Epithelial cell of esophagus (primary cell): ENCODE results near the gene KIF23.
A peak's percentile ranks its signal among the peaks of the same experiment; 100 is the strongest.

Experiments
- DNase-seq: peaks from one replicate; pipeline ENCODE4 v3.0.0; 2010; ENCODE audit warnings: low read depth
- H3K4me3 ChIP-seq: 2 replicates; pipeline ENCODE4 v1.5.1; 2011; ENCODE audit warnings: mild to moderate bottlenecking, low read length, control low read depth
- CTCF ChIP-seq: IDR thresholded peaks from 2 replicates; pipeline ENCODE4 v1.5.1; 2011; ENCODE audit warnings: low read depth, mild to moderate bottlenecking, low read length, control low read depth, inconsistent platforms; ENCODE audit not compliant: insufficient read depth; ENCODE audit errors: missing control alignments

The KIF23 gene

GRCh38 chr15:69457304-69458280, 43.4 kb downstream of the KIF23 start:
- H3K4me3 ChIP-seq, result no peak overlapping the region
- no peak for TF ChIP-seq CTCF
- DNase-seq, result peak; percentile 16

- TF ChIP-seq CTCF, result no peak
- H3K4me3 ChIP-seq, result no peak overlapping the region
Measured at GRCh38 chr15:69459066-69459465, 44.9 kb downstream of the KIF23 start.

GRCh38 chr15:69460481-69460880, 46.3 kb downstream of the KIF23 start:
- no peak for DNase-seq
- no peak overlapping the region for H3K4me3 ChIP-seq
- TF ChIP-seq CTCF, result no peak

More at GRCh38 chr15:69459066-69459465, 44.9 kb downstream of the KIF23 start:
- DNase-seq, result no peak

- no peak for DNase-seq
- no peak for TF ChIP-seq CTCF
- peak overlapping the region; percentile 57 for H3K4me3 ChIP-seq
Measured at GRCh38 chr15:69462030-69462492, 47.9 kb downstream of the KIF23 start.

GRCh38 chr15:69462493-69463181, 48.5 kb downstream of the KIF23 start:
- peak; percentile 97 for DNase-seq
- peak; percentile 79 for TF ChIP-seq CTCF
- peak overlapping the region; percentile 57 for H3K4me3 ChIP-seq

GRCh38 chr15:69463182-69463756, 49.1 kb downstream of the KIF23 start:
- TF ChIP-seq CTCF, result no peak
- DNase-seq, result peak; percentile 14
- H3K4me3 ChIP-seq, result peak overlapping the region; percentile 57
